Vagina (tissue), 2 donors: ENCODE results near the gene KRTAP13-1.

Experiments
- CTCF ChIP-seq, 3 experiments: fragments of 450-650 bp in 2 of 3; fragments of 200-600 bp in 1 of 3; sonication (generic) in 1 of 3; IDR thresholded peaks; one replicate each; pipeline ENCODE4 v1.5.1; 2017 to 2019; ENCODE audit warnings: antibody characterized with exemption in 3 of 3, mild to moderate bottlenecking in 2 of 3, moderate library complexity in 2 of 3
- POLR2A ChIP-seq, 2 donors: fragments of 450-650 bp; IDR thresholded peaks; one replicate each; pipeline ENCODE4 v1.6.1; 2017; ENCODE audit warnings: antibody characterized with exemption in 2 of 2, mild to moderate bottlenecking in 2 of 2, moderate library complexity in 2 of 2
- POLR2AphosphoS5 ChIP-seq, 2 donors: sonication (generic); formaldehyde crosslinking; IDR thresholded peaks; one replicate each; pipeline ENCODE4 v1.9.0; 2017; ENCODE audit warnings: antibody characterized with exemption in 2 of 2, mild to moderate bottlenecking in 2 of 2, low read depth in 1 of 2; ENCODE audit not compliant: insufficient read depth in 1 of 2

- no peak for TF ChIP-seq CTCF (IDR thresholded peaks at IDR 0.05)
- no peak for TF ChIP-seq POLR2AphosphoS5 (IDR thresholded peaks at IDR 0.05; ENCODE audit: insufficient read depth in 1 of 2, low read depth in 1 of 2)
- TF ChIP-seq POLR2A (IDR thresholded peaks at IDR 0.05), result no peak
Observed at GRCh38 chr21:30426731-30427130, 30.9 kb downstream of the KRTAP13-1 start.
